Hypothalamus (tissue), 51 donors: ENCODE data around the gene OBSL1.

Source experiments
- DNase-seq, 51 donors: peaks; one replicate each; lab custom pipeline; 2025; lab: John Stamatoyannopoulos, UW

The OBSL1 gene

DNA sequence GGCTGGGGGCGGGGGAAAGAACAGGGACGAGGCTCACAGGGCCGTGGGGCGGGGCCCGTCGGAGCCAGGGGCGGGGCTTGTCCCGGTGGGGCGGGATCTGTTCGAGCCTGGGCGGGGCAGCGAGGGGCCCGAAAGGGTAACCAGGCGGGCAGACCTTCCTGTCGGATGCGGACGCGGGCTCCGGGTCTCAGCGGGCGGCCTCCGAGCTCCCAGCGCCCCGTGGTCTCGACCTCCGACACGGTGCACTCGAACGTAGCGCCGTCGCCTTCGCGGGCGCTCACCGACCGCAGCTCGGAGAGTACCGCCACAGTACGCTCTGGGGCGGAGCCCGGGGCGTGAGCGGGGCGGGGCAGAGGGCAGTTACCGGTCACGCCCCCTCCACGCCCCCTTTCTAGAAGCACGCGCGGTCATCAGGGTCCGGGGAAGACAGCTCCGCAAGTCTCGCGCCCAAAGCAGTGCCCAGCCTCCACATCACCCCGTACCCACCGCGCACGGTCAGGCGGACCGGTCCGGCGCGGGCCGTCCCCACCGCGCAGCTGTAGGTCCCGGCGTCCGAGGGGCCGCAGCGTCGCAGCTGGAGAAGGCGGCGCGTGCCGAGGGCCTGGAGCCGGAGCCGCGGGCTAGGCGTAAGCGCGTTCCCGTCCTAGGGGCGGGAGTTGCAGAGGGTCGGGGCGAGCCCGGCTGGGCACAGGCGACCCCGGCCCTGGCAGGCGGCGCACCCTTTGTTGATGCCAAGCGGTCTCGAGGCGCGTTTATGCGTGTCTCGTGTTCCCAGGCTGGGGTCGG is 18.8 kb downstream of the OBSL1 start:
- peak in 50 of 51 donors; percentile 51 to 94 (median 80) for DNase-seq

DNA sequence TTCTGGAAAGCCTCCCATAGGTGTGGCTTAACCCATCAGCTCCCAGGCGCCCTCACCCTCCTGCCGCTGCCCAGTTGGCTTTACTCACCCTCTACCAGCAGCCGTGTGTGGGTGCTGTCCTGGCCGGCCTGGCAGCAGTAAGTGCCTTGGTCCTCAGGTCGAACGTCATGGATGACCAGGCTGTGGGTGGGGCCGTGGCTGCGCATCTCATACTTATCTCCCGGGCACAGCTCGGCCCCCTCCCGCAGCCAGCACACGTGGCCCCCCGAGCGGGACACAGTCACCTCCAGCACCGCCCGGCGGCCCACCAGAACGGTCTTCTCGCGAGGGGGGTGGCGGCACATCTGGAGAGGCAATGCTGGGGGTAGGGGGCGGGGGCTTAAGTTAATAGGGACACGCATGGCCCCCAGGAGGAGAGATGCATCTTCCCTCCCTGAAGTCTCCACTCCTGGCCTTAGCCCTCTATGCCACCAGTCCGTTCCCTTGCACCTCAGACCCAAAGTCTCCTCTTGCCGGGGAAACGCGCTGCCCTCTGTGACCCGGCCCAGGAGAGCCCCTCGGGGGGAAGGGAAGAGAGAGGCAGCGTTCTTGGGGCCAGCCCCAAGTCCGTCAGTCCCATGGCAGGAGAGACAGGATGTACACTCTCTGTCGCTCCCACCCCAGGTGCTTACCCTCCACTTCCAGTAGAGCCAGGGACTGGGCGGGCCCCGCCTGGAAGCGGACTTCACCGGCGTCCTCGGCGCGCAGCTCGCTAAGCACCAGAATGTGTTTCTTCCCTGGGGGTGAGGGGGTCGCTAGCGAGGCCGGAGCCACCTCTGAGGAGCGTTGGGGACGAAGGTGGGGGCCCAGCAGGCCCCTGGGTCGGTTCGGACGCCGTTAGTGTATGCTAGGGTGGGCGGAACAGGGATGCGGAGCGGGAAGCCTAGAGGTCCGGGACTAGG is 19.6 kb downstream of the OBSL1 start:
- DNase-seq: peak in 27 of 51 donors; percentile 5 to 53 (median 28)

DNA sequence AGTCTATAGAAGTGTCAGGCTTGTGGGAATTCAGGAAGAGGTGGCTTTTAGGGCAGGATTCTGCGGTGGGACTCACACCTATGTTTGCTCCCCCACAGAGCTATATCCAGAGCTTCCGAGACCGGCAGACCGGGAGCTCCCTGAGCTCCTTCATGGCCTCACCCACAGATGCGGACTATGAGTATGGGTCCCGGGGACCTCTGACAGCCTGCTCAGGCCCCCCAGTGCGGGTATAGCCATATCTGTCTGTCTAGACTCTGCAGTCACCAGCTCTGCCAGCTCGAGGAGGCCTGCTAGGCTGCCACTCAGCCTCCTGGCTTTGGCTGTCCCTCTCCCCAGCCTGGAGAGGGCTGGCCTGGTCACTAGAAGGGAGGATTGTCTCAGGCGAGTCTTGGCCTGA is 21.7 kb downstream of the OBSL1 start:
- no peak for DNase-seq

DNA sequence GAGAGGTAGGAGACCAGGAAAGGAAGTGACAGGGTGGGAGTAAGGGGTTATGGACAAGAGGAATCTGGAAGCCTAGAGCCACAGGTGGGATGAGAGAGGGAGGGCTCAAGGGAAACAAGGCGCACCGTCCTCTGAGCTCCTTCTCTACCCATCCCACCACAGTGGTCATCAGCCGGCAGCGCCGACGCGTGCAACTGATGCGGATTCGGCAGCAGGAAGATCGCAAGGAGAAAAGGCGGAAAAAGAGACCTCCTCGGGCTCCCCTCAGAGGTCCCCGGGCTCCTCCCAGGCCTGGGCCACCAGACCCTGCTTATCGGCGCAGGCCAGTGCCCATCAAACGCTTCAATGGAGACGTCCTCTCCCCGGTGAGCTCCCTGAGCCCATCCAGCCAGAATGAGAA is 22.3 kb downstream of the OBSL1 start:
- DNase-seq: no peak

DNA sequence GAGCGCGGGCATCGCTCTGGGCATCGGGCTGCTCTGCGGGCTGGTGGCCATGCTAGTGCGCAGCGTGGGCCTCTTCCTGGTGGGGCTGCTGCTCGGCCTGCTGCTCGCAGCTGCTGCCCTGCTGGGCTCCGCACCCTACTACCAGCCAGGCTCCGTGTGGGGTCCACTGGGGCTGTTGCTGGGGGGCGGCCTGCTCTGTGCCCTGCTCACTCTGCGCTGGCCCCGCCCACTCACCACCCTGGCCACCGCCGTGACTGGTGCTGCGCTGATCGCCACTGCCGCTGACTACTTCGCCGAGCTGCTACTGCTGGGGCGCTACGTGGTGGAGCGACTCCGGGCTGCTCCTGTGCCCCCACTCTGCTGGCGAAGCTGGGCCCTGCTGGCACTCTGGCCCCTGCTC is 23.7 kb downstream of the OBSL1 start:
- no peak for DNase-seq

DNA sequence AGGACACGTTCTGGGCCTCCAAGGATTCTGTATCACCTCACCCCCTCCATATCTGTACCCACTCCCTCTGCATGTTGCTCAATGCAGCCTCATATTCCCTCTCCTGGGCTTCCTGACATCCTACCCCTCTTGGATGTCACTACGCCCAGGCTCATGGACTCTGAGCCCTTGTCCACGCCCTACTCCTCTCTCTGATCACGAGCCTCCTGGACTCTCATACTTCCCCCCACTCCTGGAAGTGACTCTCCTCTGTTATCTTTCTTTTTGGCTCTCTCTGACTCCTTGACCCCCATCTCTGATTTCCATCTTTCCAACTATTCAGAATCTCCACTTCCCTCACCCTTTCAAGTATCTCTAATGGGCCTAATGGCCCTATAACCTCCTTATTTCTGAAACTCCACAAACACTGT is 25.4 kb downstream of the OBSL1 start:
- DNase-seq: peak in 1 of 51 donors; percentile 15

DNA sequence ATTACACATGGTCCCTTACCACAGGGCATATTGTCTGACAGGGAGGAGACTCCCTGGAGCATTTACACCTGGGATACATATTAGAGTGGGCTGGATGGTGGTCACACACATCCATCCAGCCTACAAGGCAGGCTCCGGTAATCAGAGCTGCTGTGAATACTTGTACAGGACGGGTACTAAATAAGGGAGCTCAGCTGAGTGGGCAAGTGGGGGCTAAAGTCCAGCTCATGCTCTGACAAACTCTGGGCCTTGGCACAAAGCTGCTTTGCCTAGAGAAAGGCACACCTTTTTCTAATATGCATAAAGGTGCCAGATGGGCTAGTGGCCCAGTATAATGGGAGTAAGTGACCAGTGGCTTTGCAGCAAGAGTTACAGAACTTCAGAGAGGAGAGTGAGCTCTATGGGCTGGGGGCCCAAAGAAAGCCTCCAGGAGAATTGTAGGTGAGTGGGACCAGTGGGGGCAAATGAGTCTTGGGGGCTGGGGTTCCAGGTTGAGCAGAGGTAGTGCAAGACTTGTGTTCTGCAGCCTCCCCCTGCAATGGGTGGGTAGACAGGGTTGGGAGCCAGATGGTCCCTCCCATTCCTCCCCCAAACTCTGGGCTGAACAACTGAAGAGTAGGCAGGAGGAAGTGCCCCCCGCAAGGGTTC is 25.9 kb downstream of the OBSL1 start:
- no peak for DNase-seq

DNA sequence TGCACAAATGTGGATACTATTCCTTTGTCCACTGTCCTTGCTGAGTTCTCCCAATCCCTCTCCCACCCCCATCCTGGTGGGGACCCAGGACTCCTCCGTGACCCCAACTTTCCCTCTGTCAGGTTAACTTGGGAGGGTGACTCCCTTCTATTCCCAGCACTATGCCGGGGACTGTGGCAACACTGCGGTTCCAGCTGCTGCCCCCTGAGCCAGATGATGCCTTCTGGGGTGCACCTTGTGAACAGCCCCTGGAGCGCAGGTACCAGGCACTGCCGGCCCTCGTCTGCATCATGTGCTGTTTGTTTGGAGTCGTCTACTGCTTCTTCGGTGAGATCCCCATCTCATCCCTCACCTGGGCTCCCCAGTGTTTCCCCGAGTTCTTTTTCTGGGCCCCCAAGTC is 26.8 kb downstream of the OBSL1 start:
- DNase-seq: no peak

DNA sequence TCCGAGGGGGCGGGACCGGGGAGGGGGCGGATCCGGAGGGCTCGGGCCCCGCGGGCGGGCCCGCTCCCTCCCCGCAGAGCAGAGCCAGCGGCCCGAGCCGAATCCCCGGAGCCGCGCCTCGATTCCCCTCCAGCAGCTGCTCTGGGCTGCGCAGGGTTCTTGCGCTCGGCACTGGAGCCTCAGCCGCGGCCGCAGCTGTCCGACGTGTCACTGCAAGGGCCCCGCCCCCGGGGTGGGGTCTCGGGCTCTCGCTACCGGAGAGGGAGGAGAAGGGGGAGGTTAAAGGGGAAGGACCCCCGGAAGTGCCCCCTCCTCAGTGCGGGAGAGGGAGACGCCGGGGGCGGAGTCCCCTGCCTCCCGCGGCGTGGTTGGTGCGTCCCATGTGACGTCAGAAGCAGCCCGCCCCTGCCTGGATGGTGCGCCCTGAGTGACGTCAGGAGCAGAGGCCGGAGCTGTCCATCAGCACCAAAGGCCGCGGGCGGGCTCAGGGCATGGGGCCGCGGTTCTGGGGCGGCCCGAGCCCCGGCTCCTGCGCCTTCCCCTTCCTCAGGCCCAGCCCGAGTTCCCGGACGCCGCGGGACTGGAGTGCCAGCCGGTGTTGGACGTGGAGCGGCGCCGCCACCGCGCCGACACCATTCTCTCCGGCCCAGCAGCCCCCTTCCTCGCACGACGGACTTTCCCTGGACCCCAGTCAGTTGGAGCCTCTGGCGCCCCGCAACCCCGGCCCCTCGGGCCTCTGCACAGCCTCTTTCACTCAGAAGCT is 27.6 kb downstream of the OBSL1 start, which contains the start of the genes CHPF and TMEM198:
Gene CHPF (minus strand): TSS at position 214 of the 763 bp plus-strand sequence. CDS start 271 bp downstream, outside the sequence.
Gene TMEM198 (plus strand): TSS at position 433 of the 763 bp plus-strand sequence. CDS start 700 bp downstream, outside the sequence.
- peak; percentile 67 to 100 (median 98) for DNase-seq

DNA sequence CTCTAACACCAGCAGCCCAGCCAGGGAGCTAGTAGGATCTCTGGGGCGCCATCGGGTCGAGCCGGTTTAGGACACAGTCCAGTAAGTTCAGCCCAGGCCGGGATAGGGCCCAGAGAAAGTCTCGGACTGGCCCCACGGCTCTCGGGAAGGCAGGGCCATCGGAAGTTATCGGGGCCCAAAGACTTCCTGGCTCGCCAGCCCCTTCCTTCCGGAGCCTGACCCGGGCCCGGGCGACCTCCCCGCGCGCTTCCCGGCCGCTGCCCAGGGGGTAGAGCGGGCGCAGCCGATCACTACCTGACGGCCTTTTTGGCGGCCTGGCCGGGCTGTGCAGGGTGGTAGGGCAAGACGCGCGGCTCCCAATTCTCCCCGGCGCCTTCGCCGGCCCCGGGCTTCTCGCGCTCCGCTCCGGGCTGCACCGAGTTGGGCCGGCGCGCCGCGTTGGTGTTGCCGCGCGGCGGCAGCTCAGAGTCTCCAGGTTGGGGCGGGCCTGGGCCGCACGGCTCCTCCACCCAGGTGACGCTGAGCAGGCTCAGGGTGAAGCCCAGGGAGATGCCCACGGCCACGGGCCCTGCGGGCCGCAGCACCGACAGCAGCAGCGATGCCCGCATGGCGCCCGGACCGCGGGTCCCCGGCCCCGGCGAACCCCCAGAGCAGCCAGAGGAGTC is 28.3 kb downstream of the OBSL1 start:
- peak in 8 of 51 donors; percentile 20 to 61 (median 50) for DNase-seq

DNA sequence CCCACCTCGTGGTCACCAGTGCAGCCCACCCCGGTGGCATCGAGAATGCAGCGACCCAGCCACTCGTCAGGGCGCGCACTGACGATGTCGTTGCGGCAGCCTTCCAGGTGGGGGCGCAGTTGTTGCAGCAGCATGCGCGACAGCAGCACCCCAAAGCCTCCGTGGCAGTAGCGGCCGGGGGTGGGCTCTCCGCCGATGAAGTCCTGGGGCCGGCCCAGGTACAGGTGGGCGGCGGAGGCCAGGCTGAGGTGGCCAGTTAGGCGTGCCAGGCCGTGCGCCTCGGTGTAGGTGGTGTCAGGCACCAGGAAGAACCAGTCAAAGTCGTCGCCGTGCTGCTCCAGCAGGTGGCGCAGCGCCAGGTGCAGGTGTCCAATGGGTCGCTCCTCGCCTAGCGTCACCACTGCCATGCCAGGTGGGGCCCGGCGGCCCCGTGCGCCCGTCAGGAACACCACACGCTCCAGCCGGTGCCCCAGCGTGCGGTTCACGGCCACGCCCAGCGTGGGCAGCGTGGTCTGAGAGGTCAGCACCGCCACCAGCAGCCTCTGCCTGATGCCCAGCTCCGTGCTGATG is 29.6 kb downstream of the OBSL1 start:
- peak; percentile 14 to 89 (median 67) for DNase-seq

DNA sequence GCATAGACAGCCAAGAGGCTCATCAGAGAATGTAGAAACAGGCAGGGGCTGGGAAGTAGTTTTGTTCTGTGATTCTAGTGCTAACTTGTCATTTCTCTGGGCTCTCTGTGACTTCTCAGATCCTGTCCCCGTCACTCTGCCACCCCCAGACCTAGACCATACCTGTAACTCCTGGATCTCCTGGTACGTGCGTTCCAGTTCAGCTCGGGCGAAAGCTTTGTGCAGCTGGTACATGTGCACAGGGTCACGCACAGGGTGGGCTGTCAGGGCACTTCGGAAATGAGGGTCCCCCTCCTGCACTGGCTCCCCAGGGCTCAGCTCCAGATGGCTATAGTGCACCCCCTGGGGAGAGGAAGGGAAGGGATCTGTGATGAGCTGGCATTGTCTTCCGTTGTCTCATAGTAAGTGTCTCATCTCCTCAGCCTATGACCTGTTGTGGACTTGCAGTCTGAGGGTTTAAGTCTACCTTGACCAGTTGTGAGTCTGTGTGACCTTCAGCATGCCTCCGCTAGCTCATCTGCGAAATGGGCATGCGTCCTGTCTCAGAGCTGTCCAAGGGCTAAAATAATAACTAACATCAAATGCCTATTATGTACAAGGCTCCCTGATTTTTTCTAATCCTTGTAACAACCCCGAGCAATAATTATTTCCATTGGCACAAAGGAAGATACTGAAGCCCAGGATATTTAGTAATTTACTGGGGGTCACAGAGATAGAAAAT is 30.4 kb downstream of the OBSL1 start:
- no peak for DNase-seq

DNA sequence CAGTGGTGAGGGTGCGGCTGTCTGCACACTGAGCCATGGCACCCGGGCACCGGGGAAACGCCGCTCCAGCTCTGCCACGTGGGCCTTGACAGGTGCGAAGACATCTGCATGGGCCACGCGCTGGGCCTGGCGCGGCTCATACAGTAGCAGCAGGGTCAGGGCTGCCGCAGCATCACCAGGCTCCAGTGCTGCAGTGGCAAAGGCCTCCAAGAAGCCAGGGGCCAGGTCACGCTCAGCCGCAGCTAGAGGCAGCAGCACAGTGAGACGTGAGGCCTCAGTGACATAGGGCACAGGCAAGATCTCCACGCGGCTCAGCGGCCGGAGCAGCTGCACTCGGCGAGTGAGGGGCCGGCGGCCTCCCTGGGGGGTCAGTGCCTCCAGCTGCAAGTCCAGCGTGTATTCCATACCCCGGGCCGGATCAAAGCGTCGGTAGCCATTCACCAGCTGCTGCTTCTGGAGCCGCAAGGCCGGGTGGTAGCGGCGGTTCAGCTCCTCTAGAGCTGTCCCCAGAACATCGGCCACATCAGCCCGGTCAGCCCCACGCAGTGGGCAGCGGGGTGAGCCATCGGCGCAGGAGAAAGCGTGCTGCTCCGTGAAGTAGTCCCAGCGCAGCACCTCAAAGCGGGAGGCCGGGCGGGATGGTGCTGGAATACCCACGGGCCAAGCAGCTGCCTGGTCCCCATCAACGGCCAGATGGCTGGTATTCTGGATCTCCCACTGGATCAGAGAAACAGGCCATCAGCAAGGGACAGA is 31.2 kb downstream of the OBSL1 start:
- DNase-seq: no peak

DNA sequence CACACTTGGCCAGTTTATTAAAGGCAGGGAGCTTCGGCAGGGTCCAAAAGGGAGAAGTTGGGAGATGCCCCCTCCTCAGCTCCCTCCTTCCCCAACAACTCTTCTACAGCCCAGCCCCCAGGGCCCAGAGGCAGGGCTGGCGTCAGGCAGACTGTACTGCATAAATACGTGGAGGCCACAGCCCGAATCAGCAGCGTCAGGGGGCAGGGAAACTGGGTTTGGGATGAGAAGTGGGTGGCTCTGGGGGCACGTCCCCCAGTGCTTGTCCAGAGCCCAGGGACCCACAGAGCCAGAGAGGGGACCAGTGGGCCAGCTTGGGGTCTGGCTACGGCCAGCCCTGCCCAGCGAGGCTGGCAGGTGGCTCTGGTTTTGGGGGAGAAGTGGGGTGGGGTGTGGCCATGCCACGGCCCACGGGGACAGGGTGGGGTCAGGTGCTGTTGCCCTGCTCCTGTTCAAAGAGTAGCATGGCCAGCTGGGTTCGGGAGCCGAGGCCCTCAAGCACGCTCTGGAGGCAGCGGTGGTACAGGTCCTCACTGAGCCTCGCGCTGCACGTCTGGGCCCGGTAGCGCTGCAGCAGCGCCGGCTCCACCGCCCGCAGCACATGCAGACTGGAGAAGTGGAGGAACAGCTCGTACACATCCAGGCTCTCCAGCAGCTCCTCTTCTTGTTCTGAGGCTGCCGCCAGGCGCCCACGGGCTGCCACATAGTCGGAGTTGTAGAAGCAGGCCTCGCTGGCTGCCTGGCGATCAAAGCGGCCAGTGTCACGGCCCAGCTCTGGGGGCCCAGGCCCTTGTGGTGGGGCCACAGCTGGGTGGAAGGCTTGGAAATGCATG is 32.2 kb downstream of the OBSL1 start:
- no peak for DNase-seq

DNA sequence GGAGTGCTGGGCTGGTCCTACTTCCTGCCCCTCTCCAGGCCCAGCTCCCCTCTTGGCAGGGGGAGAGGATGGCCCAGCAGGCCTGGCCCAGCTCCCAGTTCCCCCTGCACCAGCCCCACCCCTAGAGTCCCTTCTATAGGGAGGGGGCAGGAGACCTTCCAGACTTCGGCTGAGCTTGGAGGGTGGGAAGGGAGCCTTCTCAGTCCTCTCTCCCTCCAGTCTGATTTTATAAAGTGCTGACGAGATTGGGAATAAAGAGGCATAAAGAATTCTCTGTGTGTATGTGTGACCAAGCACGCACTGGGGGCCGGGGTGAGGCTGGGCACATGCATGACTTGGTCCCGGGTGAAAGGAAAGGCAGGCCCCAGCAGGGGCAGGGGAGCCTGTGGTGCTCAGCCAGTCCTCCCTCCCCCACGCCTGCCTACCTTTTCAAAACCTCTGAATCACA is 32.8 kb downstream of the OBSL1 start:
- DNase-seq: peak in 6 of 51 donors; percentile 15 to 27 (median 22)

DNA sequence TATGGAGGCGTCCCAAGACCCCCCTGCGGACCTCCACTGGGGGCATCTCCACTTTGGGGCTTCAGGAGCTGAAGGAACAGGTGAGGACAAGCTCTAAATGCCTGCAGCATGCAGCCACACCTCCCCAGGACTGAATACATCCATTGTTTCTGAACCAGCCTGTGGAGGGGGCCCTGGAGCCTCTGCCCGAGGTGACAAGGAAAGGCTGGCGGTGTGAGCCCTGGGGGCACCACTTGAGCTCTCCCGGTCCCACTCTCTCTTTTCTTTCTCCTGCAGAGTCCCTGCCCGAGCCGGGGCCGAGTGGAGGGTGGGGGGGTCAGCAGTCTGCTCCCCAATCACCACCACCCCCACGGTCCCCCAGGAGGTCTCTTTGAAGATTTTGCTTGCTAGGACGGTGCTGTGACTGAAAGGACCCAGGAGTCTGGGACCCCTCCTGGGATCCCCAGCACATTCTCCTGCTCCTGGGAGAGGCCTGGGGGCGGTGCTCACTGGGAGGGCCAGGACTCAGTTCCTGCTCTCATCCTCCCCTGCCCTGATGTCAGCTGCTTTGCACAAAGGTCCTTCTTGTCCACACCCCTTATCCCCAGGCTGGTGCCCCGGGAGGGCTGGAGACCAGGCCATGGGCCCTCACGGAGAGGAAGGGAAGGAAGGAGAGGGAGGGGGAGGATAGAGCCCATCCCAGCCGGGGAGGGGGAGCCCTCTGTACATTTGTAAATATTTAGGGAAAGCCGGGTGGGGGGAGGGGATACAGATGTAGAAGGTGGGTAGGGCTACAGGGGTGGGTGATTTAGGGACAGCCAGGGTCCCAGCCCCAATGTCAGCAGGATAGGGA is 33.5 kb downstream of the OBSL1 start:
- DNase-seq: no peak
